CD4-positive, alpha-beta T cell (primary cell): ENCODE results near the gene FAM153A. TPM values are rescaled to one million over a fixed set of nuclear protein-coding genes. Genes with fewer than 3 reads are reported as not detected.

ENCODE experiments used
- total RNA-seq, 174 experiments: library from RNA in 2 of 174; stranded (reverse) in 2 of 174; gene quantifications; one replicate each; pipeline ENCODE4 v1.2.3 and lab custom pipeline; 2021 to 2026

The FAM153A gene
- total RNA-seq, 2 experiments from 2014 or later, result 106 to 115 TPM

Other genes with a start within 250 kb of the FAM153A start
- gene FAM193B, start 228.3 kb downstream of the FAM153A start, total RNA-seq, result 100 to 1,000 TPM; 150 to 155 TPM
- gene TMED9, start 190.7 kb downstream of the FAM153A start, total RNA-seq, result 10 to 100 TPM; 42.7 to 47.8 TPM
- gene B4GALT7, start 182.8 kb downstream of the FAM153A start, total RNA-seq, result 10 to 100 TPM; 31.1 to 33.8 TPM
- not detected for gene PROP1, start 213.3 kb upstream of the FAM153A start, total RNA-seq